Spleen (tissue), 11 donors: ENCODE data around the gene ADRB2. TPM values are rescaled to one million over a fixed set of nuclear protein-coding genes. Genes with fewer than 3 reads are reported as not detected.

Source experiments
- DNase-seq: peaks from one replicate; pipeline ENCODE4 v3.0.0-alpha.2; 2020
- H3K27ac ChIP-seq, 8 donors: fragments of 200-600 bp; sonication (generic) in 7 of 8; 1 replicate in 4 of 8; 2 replicates in 4 of 8; pipeline versions ENCODE4 v1.5.0 to v1.8.0; 2016 to 2021; ENCODE audit warnings: inconsistent platforms in 4 of 8, mild to moderate bottlenecking in 4 of 8, moderate library complexity in 1 of 8
- H3K27me3 ChIP-seq, 7 donors: fragments of 200-600 bp; sonication (generic) in 6 of 7; replicated peaks in 1 of 7; 1 replicate in 4 of 7; 2 replicates in 3 of 7; pipeline versions ENCODE4 v1.5.0 to v1.8.0; 2016 to 2021; ENCODE audit warnings: inconsistent platforms in 3 of 7, mild to moderate bottlenecking in 1 of 7
- H3K36me3 ChIP-seq, 6 donors: fragments of 200-600 bp; sonication (generic) in 5 of 6; 1 replicate in 4 of 6; 2 replicates in 2 of 6; pipeline versions ENCODE4 v1.5.0 to v1.8.0; 2016 to 2021; ENCODE audit warnings: inconsistent platforms in 2 of 6
- H3K4me1 ChIP-seq, 6 donors: fragments of 200-600 bp; sonication (generic) in 5 of 6; 1 replicate in 3 of 6; 2 replicates in 3 of 6; pipeline versions ENCODE4 v1.5.0 to v1.8.0; 2016 to 2021; ENCODE audit warnings: inconsistent platforms in 3 of 6
- H3K4me3 ChIP-seq, 8 donors: fragments of 200-600 bp; sonication (generic) in 7 of 8; 1 replicate in 4 of 8; 2 replicates in 4 of 8; pipeline versions ENCODE4 v1.5.0 to v1.8.0; 2016 to 2021; ENCODE audit warnings: inconsistent platforms in 4 of 8, mild to moderate bottlenecking in 4 of 8, moderate library complexity in 2 of 8
- H3K9me3 ChIP-seq, 8 donors: fragments of 200-600 bp; sonication (generic) in 7 of 8; 1 replicate in 4 of 8; 2 replicates in 4 of 8; pipeline versions ENCODE4 v1.5.0 to v1.8.0; 2016 to 2021; ENCODE audit warnings: inconsistent platforms in 4 of 8
- POLR2A ChIP-seq, 3 donors: fragments of 450-650 bp; IDR thresholded peaks; one replicate each; pipeline ENCODE4 v1.5.1; 2017; ENCODE audit warnings: antibody characterized with exemption in 3 of 3, mild to moderate bottlenecking in 1 of 3
- POLR2AphosphoS5 ChIP-seq, 3 donors: sonication (generic); formaldehyde crosslinking; IDR thresholded peaks; one replicate each; pipeline ENCODE4 v1.5.1; 2017; ENCODE audit warnings: antibody characterized with exemption in 3 of 3
- WGBS, 5 donors: extraction: QIAGEN DNeasy Blood & Tissue Kit in 3 of 5; methylation state at CpG; one replicate each; pipeline versions ENCODE4 v1.1.5 to v1.1.7; 2013 to 2018; 5-methylcytosine and 5-hydroxymethylcytosine counted together
- intact Hi-C: fragments of 100-400 bp; cut with DNase I; formaldehyde crosslinking; loops from one replicate; pipeline ENCODE4 v1.15.0; 2023; ENCODE audit warnings: low total_unique reads
- polyA plus RNA-seq, 3 donors: library from polyadenylated mRNA; stranded (reverse); fragments of 200-250 nt; gene quantifications; one replicate each; pipeline ENCODE4 v1.2.1, GENCODE V29; 2013
- total RNA-seq, 7 donors: library from RNA; depleted of rRNA in 3 of 7; stranded (reverse); fragments of >200 nt in 3 of 7; fragmentation: NEBNext Ultra II Directional in 4 of 7; extraction: Animal tissue kit (Norgen Biotek cat#: 25700) in 4 of 7; gene quantifications; one replicate each; pipeline versions ENCODE4 v1.1.0 to v1.2.1, GENCODE V29; 2016 to 2021
- TF ChIP-seq, protein P1 (sequence below), 11 experiments: fragments of 200-600 bp in 7 of 11; fragments of 450-650 bp in 4 of 11; sonication (generic) in 4 of 11; IDR thresholded peaks in 8 of 11; conservative IDR thresholded peaks in 3 of 11; 1 replicate in 7 of 11; 2 replicates in 4 of 11; pipeline versions ENCODE4 v1.4.0 to v1.8.0; 2016 to 2021; ENCODE audit warnings: antibody characterized with exemption in 11 of 11, inconsistent platforms in 4 of 11, mild to moderate bottlenecking in 1 of 11
- donor health status: healthy with polysubstance abuse.
- donor health status: DM: no; HTN: no; CAD: no; lungs with moderate emphysema.
- donor health status: DM: no; HTN: no; CAD: no.
- donor health status: Bipolar disorder and iron deficiency.
- donor health status: healthy.
- donor health status: DM: no; HTN: no; CAD: no.
- donor health status: DM: yes; HTN: yes; CAD: no.

The ADRB2 gene
- total and polyA plus RNA-seq, 10 donors: 1.2 to 23.1 (median 9.4) TPM

DNA sequence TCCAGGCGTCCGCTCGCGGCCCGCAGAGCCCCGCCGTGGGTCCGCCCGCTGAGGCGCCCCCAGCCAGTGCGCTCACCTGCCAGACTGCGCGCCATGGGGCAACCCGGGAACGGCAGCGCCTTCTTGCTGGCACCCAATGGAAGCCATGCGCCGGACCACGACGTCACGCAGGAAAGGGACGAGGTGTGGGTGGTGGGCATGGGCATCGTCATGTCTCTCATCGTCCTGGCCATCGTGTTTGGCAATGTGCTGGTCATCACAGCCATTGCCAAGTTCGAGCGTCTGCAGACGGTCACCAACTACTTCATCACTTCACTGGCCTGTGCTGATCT is 294 bp downstream of the ADRB2 start:
- TF ChIP-seq POLR2A (IDR thresholded peaks at IDR 0.05) (no peak), POLR2AphosphoS5 (IDR thresholded peaks at IDR 0.05) (no peak)
- TF ChIP-seq, protein P1, sequence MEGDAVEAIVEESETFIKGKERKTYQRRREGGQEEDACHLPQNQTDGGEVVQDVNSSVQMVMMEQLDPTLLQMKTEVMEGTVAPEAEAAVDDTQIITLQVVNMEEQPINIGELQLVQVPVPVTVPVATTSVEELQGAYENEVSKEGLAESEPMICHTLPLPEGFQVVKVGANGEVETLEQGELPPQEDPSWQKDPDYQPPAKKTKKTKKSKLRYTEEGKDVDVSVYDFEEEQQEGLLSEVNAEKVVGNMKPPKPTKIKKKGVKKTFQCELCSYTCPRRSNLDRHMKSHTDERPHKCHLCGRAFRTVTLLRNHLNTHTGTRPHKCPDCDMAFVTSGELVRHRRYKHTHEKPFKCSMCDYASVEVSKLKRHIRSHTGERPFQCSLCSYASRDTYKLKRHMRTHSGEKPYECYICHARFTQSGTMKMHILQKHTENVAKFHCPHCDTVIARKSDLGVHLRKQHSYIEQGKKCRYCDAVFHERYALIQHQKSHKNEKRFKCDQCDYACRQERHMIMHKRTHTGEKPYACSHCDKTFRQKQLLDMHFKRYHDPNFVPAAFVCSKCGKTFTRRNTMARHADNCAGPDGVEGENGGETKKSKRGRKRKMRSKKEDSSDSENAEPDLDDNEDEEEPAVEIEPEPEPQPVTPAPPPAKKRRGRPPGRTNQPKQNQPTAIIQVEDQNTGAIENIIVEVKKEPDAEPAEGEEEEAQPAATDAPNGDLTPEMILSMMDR (IDR thresholded peaks at IDR 0.05 in 8 of 11, conservative IDR thresholded peaks at IDR 0.05 in 3 of 11): no peak
- intact Hi-C loops: no loop called here
- Histone ChIP-seq H3K4me3 (peak overlapping the region; percentile 26 to 89 (median 64)), H3K36me3 (no peaks in the 10 kb centered on the region), H3K9me3 (no peaks in the 10 kb centered on the region), H3K27me3 (no peaks in the 10 kb centered on the region), H3K27ac (peak overlapping the region; percentile 59 to 98 (median 94)), H3K4me1 (peaks cover 14 to 94% (median 77%) of the 10 kb centered on the region in 6 donors)
- DNase-seq: no peak
- 10 to 27% (median 13%) methylated on average over 8 to 28 of the region's 28 CpGs for WGBS, 5 donors

DNA sequence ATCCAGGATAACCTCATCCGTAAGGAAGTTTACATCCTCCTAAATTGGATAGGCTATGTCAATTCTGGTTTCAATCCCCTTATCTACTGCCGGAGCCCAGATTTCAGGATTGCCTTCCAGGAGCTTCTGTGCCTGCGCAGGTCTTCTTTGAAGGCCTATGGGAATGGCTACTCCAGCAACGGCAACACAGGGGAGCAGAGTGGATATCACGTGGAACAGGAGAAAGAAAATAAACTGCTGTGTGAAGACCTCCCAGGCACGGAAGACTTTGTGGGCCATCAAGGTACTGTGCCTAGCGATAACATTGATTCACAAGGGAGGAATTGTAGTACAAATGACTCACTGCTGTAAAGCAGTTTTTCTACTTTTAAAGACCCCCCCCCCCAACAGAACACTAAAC is 1.3 kb downstream of the ADRB2 start:
- no peaks in the 10 kb centered on the region for H3K27me3 ChIP-seq
- intact Hi-C loops: no loop called here
- no peaks in the 10 kb centered on the region for H3K9me3 ChIP-seq
- 58 to 75% (median 68%) methylated on average over 7 of the region's 7 CpGs for WGBS, 5 donors
- peak overlapping the region; percentile 26 to 89 (median 64) for H3K4me3 ChIP-seq
- peak overlapping the region in 7 of 8 donors; percentile 36 to 98 (median 94) for H3K27ac ChIP-seq
- peaks cover 24 to 95% (median 84%) of the 10 kb centered on the region in 6 donors for H3K4me1 ChIP-seq
- H3K36me3 ChIP-seq: no peaks in the 10 kb centered on the region
- TF ChIP-seq, protein P1 (IDR thresholded peaks at IDR 0.05 in 8 of 11, conservative IDR thresholded peaks at IDR 0.05 in 3 of 11): no peak
- TF ChIP-seq POLR2A (IDR thresholded peaks at IDR 0.05): no peak
- TF ChIP-seq POLR2AphosphoS5 (IDR thresholded peaks at IDR 0.05): no peak
- DNase-seq: no peak

DNA sequence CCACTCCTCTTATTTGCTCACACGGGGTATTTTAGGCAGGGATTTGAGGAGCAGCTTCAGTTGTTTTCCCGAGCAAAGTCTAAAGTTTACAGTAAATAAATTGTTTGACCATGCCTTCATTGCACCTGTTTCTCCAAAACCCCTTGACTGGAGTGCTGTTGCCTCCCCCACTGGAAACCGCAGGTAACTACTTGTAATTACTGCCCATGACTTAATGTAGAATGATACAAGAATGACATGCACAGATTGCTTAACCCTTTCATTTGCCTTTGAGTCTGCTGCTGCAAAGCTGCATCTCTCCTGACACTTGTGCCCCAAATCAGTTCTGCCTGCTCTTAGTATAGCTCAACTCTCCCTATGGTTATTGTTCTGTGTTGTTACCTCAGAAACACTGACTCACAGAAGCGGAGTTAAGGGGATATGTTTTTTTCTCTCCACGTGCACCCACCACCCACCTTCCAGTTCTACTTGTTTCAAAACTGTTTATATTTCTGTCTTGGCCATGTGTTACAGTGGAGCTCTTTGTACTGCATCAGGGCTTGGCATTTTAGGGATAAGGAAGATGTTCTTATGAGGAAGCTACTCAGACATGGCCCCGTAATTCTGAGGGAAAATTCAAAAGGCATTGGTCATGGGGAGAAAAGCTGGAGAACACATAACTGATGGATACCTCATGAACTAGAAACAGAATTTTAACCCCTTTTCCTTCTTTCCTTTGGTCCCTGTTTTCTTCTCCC is 2.3 kb downstream of the ADRB2 start:
- H3K4me3 ChIP-seq: peak overlapping the region; percentile 26 to 89 (median 64)
- H3K36me3 ChIP-seq: no peaks in the 10 kb centered on the region
- intact Hi-C loops: no loop called here
- no peaks in the 10 kb centered on the region for H3K27me3 ChIP-seq
- WGBS, 5 donors: 36 to 54% (median 44%) methylated on average over 6 of the region's 6 CpGs
- H3K4me1 ChIP-seq: peaks cover 33 to 98% (median 91%) of the 10 kb centered on the region in 6 donors
- no peaks in the 10 kb centered on the region for H3K9me3 ChIP-seq
- no peak for DNase-seq
- TF ChIP-seq POLR2A (IDR thresholded peaks at IDR 0.05): no peak
- TF ChIP-seq POLR2AphosphoS5 (IDR thresholded peaks at IDR 0.05): no peak
- TF ChIP-seq, protein P1 (IDR thresholded peaks at IDR 0.05 in 8 of 11, conservative IDR thresholded peaks at IDR 0.05 in 3 of 11): peak in 7 of 11 experiments; percentile 16 to 36 (median 24)
- peak overlapping the region in 7 of 8 donors; percentile 47 to 98 (median 94) for H3K27ac ChIP-seq

DNA sequence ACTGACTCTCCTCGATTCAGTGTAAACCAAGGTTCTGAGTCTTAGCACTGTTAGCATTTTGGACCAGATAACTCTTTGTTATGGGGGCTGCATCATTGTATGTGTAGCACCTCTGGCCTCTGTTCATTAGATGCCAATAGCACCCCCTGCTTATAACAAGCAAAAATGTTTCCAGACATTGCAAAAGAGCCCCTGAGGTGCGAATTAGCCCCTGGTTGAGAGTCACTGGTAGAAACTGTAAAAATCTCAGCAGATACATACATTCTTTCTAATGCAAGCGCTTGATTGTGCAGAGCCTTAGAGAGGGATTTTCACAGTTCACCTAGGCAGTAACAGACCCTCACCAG is 2.8 kb downstream of the ADRB2 start:
- H3K27ac ChIP-seq: peak overlapping the region in 7 of 8 donors; percentile 51 to 98 (median 94)
- TF ChIP-seq POLR2A (IDR thresholded peaks at IDR 0.05): no peak
- TF ChIP-seq POLR2AphosphoS5 (IDR thresholded peaks at IDR 0.05): no peak
- TF ChIP-seq, protein P1 (IDR thresholded peaks at IDR 0.05 in 8 of 11, conservative IDR thresholded peaks at IDR 0.05 in 3 of 11): no peak
- intact Hi-C loops: no loop called here
- peak overlapping the region; percentile 26 to 89 (median 64) for H3K4me3 ChIP-seq
- peaks cover 0 to 4% (median 0%) of the 10 kb centered on the region in 6 donors for H3K36me3 ChIP-seq
- H3K4me1 ChIP-seq: peaks cover 38 to 98% (median 92%) of the 10 kb centered on the region in 6 donors
- H3K27me3 ChIP-seq: no peaks in the 10 kb centered on the region
- 60 to 82% (median 62%) methylated on average over 3 of the region's 3 CpGs for WGBS, 5 donors
- DNase-seq: no peak
- H3K9me3 ChIP-seq: no peaks in the 10 kb centered on the region
